ENCODE data around the gene SHB. TPM values are rescaled to one million over a fixed set of nuclear protein-coding genes. Genes with fewer than 3 reads are reported as not detected.

SHB gene
- total and polyA plus RNA-seq, 2 of the 8 experiments (the other 6 are each of a cell fraction or from before 2014, with no cell fraction given), result 4.1 to 12.6 TPM

GRCh38 chr9:37927601-37928551 is 141.2 kb downstream of the SHB start:
- H3K9me3 ChIP-seq (ENCODE audit: insufficient read depth in 2 of 2, low read depth in 1 of 2, low read length in 1 of 2), result no peaks in the 10 kb centered on the region
- H4K20me1 ChIP-seq (replicated peaks in 1 of 2; ENCODE audit: control insufficient read depth in 1 of 2, insufficient read depth in 2 of 2, low read length in 2 of 2), result peaks cover 0 to 3% of the 10 kb centered on the region in 2 experiments
- WGBS, 2 experiments (ENCODE audit: extremely low coverage in 1 of 2, insufficient coverage in 1 of 2, insufficient read length in 1 of 2, insufficient replicate concordance in 2 of 2, low coverage in 1 of 2, low lambda C conversion rate in 2 of 2, missing lambda C conversion rate in 1 of 2), result 78% methylated on average over 13 of the region's 13 CpGs; no CpG with 5 or more reads in 1 of the 2 experiments
- H3K23ac ChIP-seq (ENCODE audit: insufficient read length), result no peak overlapping the region
- ChIA-PET CTCF (ENCODE audit: partially characterized antibody) (interaction anchor here (0.9 to 1.4 kb wide), 4 partner anchors 13 to 159 kb away, joined by 3 to 9 read pairs (median 4); no protein-coding TSS in a partner anchor), POLR2A (ENCODE audit: partially characterized antibody) (no interaction called here)
- H2BK12ac ChIP-seq (ENCODE audit: low read depth, low read length), result no peak overlapping the region
- no peak overlapping the region for H2BK5ac ChIP-seq (ENCODE audit: low read depth, low read length)
- no peaks in the 10 kb centered on the region for H3K79me2 ChIP-seq (ENCODE audit: control insufficient read depth in 1 of 2, insufficient read depth in 2 of 2, low read length in 2 of 2)
- no peaks in the 10 kb centered on the region for H3K23me2 ChIP-seq (ENCODE audit: low read depth, low read length)
- H3K56ac ChIP-seq (replicated peaks; ENCODE audit: insufficient read length, low read depth, low read length), result no peak overlapping the region
- no peak overlapping the region for H3K4me3 ChIP-seq (ENCODE audit: extremely low read depth in 1 of 4, insufficient read depth in 2 of 4, low read depth in 3 of 4, low read length in 4 of 4)
- no peak overlapping the region for H4K8ac ChIP-seq (ENCODE audit: extremely low read depth, insufficient read depth, low read length)
- H2BK120ac ChIP-seq (replicated peaks; ENCODE audit: low read depth, low read length), result no peak overlapping the region
- DNase-seq (ENCODE audit: low read depth in 1 of 2, low spot score in 2 of 2) (no peak), FAIRE-seq (no peak)
- H2AK5ac ChIP-seq (ENCODE audit: low read depth, low read length), result no peak overlapping the region
- no peak overlapping the region for H2BK15ac ChIP-seq (ENCODE audit: low read length)
- no peak overlapping the region for H3K14ac ChIP-seq (ENCODE audit: insufficient read length)
- H3K36me3 ChIP-seq (ENCODE audit: control insufficient read depth in 2 of 4, insufficient read depth in 4 of 4, low read length in 3 of 4), result no peaks in the 10 kb centered on the region
- H3K27ac ChIP-seq (ENCODE audit: low read depth, low read length), result no peak overlapping the region
- H3K4me2 ChIP-seq (ENCODE audit: insufficient read depth in 1 of 2, low read depth in 2 of 2, low read length in 2 of 2), result no peak overlapping the region
- no peak overlapping the region for H3K18ac ChIP-seq (ENCODE audit: extremely low read depth, low read length)
- no peak overlapping the region for H3K4ac ChIP-seq (replicated peaks; ENCODE audit: insufficient read length, low read depth, low read length)
- H3K9ac ChIP-seq (replicated peaks in 1 of 4; ENCODE audit: extremely low read depth in 1 of 4, low read depth in 3 of 4, low read length in 3 of 4), result no peak overlapping the region
- H3K27me3 ChIP-seq (replicated peaks in 1 of 4; ENCODE audit: control insufficient read depth in 3 of 4, extremely low read depth in 1 of 4, insufficient read depth in 3 of 4, low read length in 3 of 4), result no peaks in the 10 kb centered on the region
- no peak overlapping the region for H4K91ac ChIP-seq (replicated peaks; ENCODE audit: insufficient read length, low read length)
- H2AFZ ChIP-seq (ENCODE audit: low read length), result no peak overlapping the region
- H3K4me1 ChIP-seq (replicated peaks in 1 of 4; ENCODE audit: control insufficient read depth in 3 of 4, insufficient read depth in 4 of 4, low read length in 3 of 4), result peaks cover 0 to 22% (median 12%) of the 10 kb centered on the region in 4 experiments; a peak in 5 of 7 replicates
- H3K79me1 ChIP-seq (ENCODE audit: low read depth, low read length), result peaks cover 2% of the 10 kb centered on the region; the same call in 1 of the 2 replicates
- no peak overlapping the region for H4K5ac ChIP-seq (ENCODE audit: insufficient read length, low read depth, low read length)
- H2BK20ac ChIP-seq (ENCODE audit: low read length), result no peak overlapping the region
- no peak for TF ChIP-seq RFX5 (IDR thresholded peaks at IDR 0.05; ENCODE audit: borderline replicate concordance, low read depth, low read length)
- TF ChIP-seq HDAC2 (IDR thresholded peaks at IDR 0.05; ENCODE audit: borderline replicate concordance in 1 of 2, low read depth in 2 of 2, low read length in 2 of 2), result no peak
- TF ChIP-seq USF2 (IDR thresholded peaks at IDR 0.05; ENCODE audit: low read length), result no peak
- TF ChIP-seq SAP30 (IDR thresholded peaks at IDR 0.05; ENCODE audit: insufficient read depth, insufficient replicate concordance, low read length), result no peak
- TF ChIP-seq CEBPB (IDR thresholded peaks at IDR 0.05; ENCODE audit: low read depth, low read length), result no peak
- TF ChIP-seq, protein P1, sequence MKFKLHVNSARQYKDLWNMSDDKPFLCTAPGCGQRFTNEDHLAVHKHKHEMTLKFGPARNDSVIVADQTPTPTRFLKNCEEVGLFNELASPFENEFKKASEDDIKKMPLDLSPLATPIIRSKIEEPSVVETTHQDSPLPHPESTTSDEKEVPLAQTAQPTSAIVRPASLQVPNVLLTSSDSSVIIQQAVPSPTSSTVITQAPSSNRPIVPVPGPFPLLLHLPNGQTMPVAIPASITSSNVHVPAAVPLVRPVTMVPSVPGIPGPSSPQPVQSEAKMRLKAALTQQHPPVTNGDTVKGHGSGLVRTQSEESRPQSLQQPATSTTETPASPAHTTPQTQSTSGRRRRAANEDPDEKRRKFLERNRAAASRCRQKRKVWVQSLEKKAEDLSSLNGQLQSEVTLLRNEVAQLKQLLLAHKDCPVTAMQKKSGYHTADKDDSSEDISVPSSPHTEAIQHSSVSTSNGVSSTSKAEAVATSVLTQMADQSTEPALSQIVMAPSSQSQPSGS (IDR thresholded peaks at IDR 0.05; ENCODE audit: low read length), result no peak
- TF ChIP-seq TCF12 (IDR thresholded peaks at IDR 0.05; ENCODE audit: low read depth, low read length), result no peak
- TF ChIP-seq KDM4A (IDR thresholded peaks at IDR 0.05; ENCODE audit: low read depth, low read length, severe bottlenecking), result no peak
